ENCODE results near the gene PACRGL.

Gene PACRGL

DNA sequence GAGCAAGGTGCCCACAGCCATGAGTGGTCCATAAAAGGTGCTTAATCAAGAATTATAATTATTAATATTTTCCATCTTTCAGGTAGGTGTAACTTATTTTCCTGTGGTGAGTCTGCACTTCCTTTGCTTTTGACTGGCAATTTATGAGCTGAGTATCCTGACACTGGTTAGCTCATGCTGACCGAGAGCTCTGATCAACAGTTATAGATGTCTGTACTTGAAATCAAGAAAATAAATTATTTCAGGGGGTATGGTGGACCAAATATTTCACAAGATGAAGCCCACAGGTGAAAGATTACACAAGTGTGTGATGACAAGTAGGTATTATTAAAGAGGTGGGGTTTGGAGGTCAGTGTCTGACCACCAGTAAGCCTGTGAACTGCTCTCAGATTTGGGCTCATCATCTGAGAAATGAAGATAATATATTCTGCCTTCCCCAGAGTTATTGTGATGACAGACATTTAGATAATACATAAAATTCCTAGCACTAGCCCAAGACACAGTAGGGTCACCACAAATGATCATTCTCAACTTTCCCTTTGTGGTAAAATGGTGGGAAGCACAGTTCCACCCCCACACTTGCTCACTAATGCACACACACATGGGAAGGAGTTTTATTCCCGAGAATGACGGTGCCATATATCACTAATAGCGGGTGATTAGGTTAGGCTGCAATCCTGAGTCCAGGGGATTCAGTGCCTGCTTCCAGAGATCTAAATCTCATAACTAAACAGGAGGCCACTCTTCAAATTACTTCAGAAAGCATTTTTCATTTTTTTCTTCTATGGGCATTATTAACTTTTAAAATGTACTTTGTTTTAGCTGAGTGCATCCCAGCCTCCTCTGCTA lies 34.0 kb upstream of the PACRGL start:
- Histone ChIP-seq H3K4me1 (ENCODE audit: low read length) (no peaks in the 10 kb centered on the region), H4K20me1 (ENCODE audit: insufficient read depth, low read length) (no peaks in the 10 kb centered on the region), H3K4me3 (ENCODE audit: low read length) (no peak overlapping the region), H2AFZ (ENCODE audit: low read depth, low read length) (no peak overlapping the region), H3K9ac (ENCODE audit: low read length) (no peak overlapping the region), H3K4me2 (ENCODE audit: low read length) (no peak overlapping the region), H3K27me3 (ENCODE audit: low read depth, low read length) (no peaks in the 10 kb centered on the region), H3K36me3 (replicated peaks; ENCODE audit: low read depth, low read length) (no peaks in the 10 kb centered on the region), H3K79me2 (ENCODE audit: low read length) (no peaks in the 10 kb centered on the region), H3K27ac (ENCODE audit: low read length) (no peak overlapping the region), H3K9me3 (ENCODE audit: insufficient read depth, low read length) (no peaks in the 10 kb centered on the region)
- no peak for TF ChIP-seq EZH2phosphoT487 (IDR thresholded peaks at IDR 0.05; ENCODE audit: low read depth)

DNA sequence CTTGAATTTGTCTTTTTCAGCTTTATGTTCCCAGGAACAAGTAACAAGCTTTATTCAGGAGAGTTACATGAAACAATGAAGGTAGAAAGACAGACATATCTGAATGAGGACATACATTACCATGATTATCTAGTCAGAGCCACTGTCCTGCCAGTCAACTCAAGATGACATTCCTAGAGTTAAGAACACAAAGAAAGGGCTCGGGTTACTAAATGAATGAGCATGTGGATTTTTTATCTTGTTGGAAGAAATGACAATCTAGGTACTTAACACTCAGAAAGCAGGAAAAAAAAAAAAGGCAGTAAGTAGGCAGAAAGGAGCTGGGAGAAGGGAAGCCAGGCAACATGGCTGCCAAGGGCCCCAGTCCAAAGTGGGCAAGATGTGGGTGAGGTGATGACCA lies 28.0 kb upstream of the PACRGL start:
- no peak overlapping the region for H3K4me2 ChIP-seq (ENCODE audit: low read length)
- no peak overlapping the region for H3K4me3 ChIP-seq (ENCODE audit: low read length)
- no peaks in the 10 kb centered on the region for H3K4me1 ChIP-seq (ENCODE audit: low read length)
- no peaks in the 10 kb centered on the region for H3K79me2 ChIP-seq (ENCODE audit: low read length)
- no peaks in the 10 kb centered on the region for H3K27me3 ChIP-seq (ENCODE audit: low read depth, low read length)
- TF ChIP-seq, protein P1, sequence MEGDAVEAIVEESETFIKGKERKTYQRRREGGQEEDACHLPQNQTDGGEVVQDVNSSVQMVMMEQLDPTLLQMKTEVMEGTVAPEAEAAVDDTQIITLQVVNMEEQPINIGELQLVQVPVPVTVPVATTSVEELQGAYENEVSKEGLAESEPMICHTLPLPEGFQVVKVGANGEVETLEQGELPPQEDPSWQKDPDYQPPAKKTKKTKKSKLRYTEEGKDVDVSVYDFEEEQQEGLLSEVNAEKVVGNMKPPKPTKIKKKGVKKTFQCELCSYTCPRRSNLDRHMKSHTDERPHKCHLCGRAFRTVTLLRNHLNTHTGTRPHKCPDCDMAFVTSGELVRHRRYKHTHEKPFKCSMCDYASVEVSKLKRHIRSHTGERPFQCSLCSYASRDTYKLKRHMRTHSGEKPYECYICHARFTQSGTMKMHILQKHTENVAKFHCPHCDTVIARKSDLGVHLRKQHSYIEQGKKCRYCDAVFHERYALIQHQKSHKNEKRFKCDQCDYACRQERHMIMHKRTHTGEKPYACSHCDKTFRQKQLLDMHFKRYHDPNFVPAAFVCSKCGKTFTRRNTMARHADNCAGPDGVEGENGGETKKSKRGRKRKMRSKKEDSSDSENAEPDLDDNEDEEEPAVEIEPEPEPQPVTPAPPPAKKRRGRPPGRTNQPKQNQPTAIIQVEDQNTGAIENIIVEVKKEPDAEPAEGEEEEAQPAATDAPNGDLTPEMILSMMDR (IDR thresholded peaks at IDR 0.05; ENCODE audit: low read depth, low read length): no peak
- TF ChIP-seq EZH2phosphoT487 (IDR thresholded peaks at IDR 0.05; ENCODE audit: low read depth): no peak
- H3K27ac ChIP-seq (ENCODE audit: low read length): no peak overlapping the region
- H4K20me1 ChIP-seq (ENCODE audit: insufficient read depth, low read length): no peaks in the 10 kb centered on the region
- no peak overlapping the region for H2AFZ ChIP-seq (ENCODE audit: low read depth, low read length)
- H3K9me3 ChIP-seq (ENCODE audit: insufficient read depth, low read length): no peaks in the 10 kb centered on the region
- H3K36me3 ChIP-seq (replicated peaks; ENCODE audit: low read depth, low read length): no peaks in the 10 kb centered on the region
- H3K9ac ChIP-seq (ENCODE audit: low read length): no peak overlapping the region

DNA sequence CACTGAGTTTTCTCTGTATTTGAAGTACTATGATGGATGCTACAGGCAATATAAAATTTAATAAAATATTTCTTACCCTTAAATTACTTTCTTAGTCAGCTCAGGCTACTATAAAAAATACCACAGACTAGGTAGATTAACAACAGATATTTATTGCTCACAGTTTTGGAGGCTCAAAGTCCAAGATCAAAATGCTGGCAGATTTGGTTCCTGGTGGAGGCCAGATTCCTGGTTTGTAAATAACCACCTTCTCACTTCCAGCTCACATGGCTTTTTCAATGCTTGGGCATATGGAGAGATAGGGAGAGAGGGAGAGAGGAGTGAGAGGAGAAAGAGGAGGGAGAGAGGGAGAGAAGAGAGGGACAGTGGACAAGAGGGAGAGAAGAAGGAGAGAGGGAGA lies 24.5 kb upstream of the PACRGL start:
- Histone ChIP-seq H3K79me2 (ENCODE audit: low read length) (no peaks in the 10 kb centered on the region), H3K4me3 (ENCODE audit: low read length) (no peak overlapping the region), H2AFZ (ENCODE audit: low read depth, low read length) (no peak overlapping the region), H3K27me3 (ENCODE audit: low read depth, low read length) (no peaks in the 10 kb centered on the region; the same call in 1 of the 2 replicates), H4K20me1 (ENCODE audit: insufficient read depth, low read length) (no peaks in the 10 kb centered on the region), H3K27ac (ENCODE audit: low read length) (no peak overlapping the region), H3K4me1 (ENCODE audit: low read length) (no peaks in the 10 kb centered on the region), H3K9ac (ENCODE audit: low read length) (no peak overlapping the region), H3K9me3 (ENCODE audit: insufficient read depth, low read length) (no peaks in the 10 kb centered on the region), H3K36me3 (replicated peaks; ENCODE audit: low read depth, low read length) (no peaks in the 10 kb centered on the region), H3K4me2 (ENCODE audit: low read length) (no peak overlapping the region)
- TF ChIP-seq, protein P1 (IDR thresholded peaks at IDR 0.05; ENCODE audit: low read depth, low read length): no peak
- no peak for TF ChIP-seq EZH2phosphoT487 (IDR thresholded peaks at IDR 0.05; ENCODE audit: low read depth)

DNA sequence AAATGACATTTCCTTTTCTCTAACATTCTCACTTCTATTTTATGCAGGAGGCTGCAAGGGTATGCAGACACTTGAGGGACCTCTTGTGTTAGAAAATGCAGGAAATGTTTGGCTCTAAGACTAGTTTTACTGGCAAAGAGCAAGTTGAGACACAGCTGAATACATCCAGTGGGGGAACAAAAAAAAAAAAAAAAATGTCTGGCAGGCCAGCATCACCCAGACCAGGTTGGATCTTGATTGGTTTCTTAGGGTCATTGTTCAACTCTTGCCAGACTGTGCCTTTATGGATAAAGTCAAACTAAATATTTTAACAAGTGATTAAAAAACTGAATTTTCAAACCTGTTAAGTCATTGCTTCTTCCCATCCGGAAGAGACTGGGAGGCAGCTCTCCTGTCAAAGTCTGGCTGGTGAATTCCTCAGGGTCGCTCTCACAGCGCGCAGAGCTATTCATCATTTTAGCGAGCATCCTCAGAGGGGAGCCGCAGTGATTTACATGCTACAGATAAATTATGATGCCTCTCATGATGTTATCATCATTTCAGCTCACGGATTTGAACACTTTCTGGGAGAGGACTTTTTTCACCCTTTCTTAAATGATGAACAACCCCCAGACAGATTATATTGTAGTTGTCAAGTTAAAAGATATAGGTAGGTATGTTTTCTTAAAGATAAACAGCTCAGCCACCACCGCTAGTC lies 23.6 kb upstream of the PACRGL start:
- Histone ChIP-seq H3K4me3 (ENCODE audit: low read length) (no peak overlapping the region), H3K9me3 (ENCODE audit: insufficient read depth, low read length) (no peaks in the 10 kb centered on the region), H3K27me3 (ENCODE audit: low read depth, low read length) (no peaks in the 10 kb centered on the region; the same call in 1 of the 2 replicates), H3K27ac (ENCODE audit: low read length) (no peak overlapping the region), H3K36me3 (replicated peaks; ENCODE audit: low read depth, low read length) (no peaks in the 10 kb centered on the region), H3K4me2 (ENCODE audit: low read length) (no peak overlapping the region), H3K79me2 (ENCODE audit: low read length) (no peaks in the 10 kb centered on the region), H3K9ac (ENCODE audit: low read length) (no peak overlapping the region), H4K20me1 (ENCODE audit: insufficient read depth, low read length) (no peaks in the 10 kb centered on the region), H3K4me1 (ENCODE audit: low read length) (no peaks in the 10 kb centered on the region), H2AFZ (ENCODE audit: low read depth, low read length) (no peak overlapping the region)
- TF ChIP-seq EZH2phosphoT487 (IDR thresholded peaks at IDR 0.05; ENCODE audit: low read depth): no peak
- TF ChIP-seq, protein P1 (IDR thresholded peaks at IDR 0.05; ENCODE audit: low read depth, low read length): no peak

Measured in OCI-LY3 (cell line).